ENCODE results near the gene RXRA. TPM values are rescaled to one million over a fixed set of nuclear protein-coding genes. Genes with fewer than 3 reads are reported as not detected.

The RXRA gene
- total RNA-seq, 4 donors from 2014 or later, result 53.5 to 61.5 (median 56.5) TPM

DNA sequence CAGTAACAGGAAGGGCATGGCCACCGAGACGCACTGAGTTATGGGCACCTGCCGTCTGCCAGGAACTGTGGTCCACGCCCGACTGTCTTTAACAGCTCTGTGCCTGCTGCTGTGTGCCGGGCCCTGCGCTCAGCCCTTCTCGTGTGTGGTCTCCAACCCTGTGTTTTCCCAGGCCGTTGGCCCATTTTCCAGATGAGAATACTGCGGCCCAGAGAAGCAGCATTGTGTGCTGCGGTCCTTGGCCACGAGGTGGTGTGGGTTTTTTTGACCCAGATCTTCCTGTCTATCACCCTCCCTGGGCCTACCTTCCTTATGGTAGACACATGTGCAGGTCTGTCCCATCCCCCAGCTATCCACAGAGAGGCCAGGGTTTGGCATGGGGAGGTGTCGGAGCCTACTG is 47.0 kb downstream of the RXRA start:
- Histone ChIP-seq H3K9me3 (no peaks in the 10 kb centered on the region), H3K4me1 (peaks cover 0 to 95% (median 89%) of the 10 kb centered on the region in 4 donors), H3K27me3 (no peaks in the 10 kb centered on the region), H3K36me3 (no peaks in the 10 kb centered on the region), H3K4me3 (no peak overlapping the region), H3K27ac (peak overlapping the region in 3 of 4 donors; percentile 72 to 96 (median 91))
- DNase-seq (ENCODE audit: low spot score in 2 of 2), result no peak
- WGBS, 2 donors, result 68 to 74% methylated on average over 13 of the region's 13 CpGs
- TF ChIP-seq EP300 (IDR thresholded peaks at IDR 0.05) (no peak), POLR2A (IDR thresholded peaks at IDR 0.05) (no peak)
- TF ChIP-seq, protein P1, sequence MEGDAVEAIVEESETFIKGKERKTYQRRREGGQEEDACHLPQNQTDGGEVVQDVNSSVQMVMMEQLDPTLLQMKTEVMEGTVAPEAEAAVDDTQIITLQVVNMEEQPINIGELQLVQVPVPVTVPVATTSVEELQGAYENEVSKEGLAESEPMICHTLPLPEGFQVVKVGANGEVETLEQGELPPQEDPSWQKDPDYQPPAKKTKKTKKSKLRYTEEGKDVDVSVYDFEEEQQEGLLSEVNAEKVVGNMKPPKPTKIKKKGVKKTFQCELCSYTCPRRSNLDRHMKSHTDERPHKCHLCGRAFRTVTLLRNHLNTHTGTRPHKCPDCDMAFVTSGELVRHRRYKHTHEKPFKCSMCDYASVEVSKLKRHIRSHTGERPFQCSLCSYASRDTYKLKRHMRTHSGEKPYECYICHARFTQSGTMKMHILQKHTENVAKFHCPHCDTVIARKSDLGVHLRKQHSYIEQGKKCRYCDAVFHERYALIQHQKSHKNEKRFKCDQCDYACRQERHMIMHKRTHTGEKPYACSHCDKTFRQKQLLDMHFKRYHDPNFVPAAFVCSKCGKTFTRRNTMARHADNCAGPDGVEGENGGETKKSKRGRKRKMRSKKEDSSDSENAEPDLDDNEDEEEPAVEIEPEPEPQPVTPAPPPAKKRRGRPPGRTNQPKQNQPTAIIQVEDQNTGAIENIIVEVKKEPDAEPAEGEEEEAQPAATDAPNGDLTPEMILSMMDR (IDR thresholded peaks at IDR 0.05), result no peak

DNA sequence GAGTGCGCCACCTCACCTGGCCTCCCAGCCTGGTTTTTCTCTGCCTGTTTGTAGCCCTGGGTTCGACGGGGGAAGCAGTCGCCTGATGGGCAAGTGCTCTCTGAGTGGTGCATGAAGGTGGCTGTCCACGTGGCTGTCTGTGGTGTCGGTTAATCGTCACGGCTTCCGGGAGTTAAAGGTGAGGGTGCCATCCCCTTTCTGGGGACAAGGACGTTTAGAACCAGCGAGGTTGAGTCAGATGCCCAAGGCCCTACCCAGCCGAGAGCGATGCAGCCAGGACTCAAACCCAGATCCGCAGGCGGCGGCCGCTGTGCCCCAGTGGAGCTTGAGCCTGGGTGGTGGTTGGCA is 47.7 kb downstream of the RXRA start:
- Histone ChIP-seq H3K9me3 (no peaks in the 10 kb centered on the region), H3K4me1 (peaks cover 0 to 97% (median 93%) of the 10 kb centered on the region in 4 donors), H3K27ac (peak overlapping the region; percentile 72 to 96 (median 90)), H3K4me3 (no peak overlapping the region), H3K36me3 (no peaks in the 10 kb centered on the region), H3K27me3 (no peaks in the 10 kb centered on the region)
- WGBS, 2 donors, result 86 to 88% methylated on average over 4 to 17 of the region's 17 CpGs
- no peak for DNase-seq (ENCODE audit: low spot score in 2 of 2)
- TF ChIP-seq EP300 (IDR thresholded peaks at IDR 0.05) (no peak), POLR2A (IDR thresholded peaks at IDR 0.05) (no peak)
- TF ChIP-seq, protein P1 (IDR thresholded peaks at IDR 0.05), result no peak

DNA sequence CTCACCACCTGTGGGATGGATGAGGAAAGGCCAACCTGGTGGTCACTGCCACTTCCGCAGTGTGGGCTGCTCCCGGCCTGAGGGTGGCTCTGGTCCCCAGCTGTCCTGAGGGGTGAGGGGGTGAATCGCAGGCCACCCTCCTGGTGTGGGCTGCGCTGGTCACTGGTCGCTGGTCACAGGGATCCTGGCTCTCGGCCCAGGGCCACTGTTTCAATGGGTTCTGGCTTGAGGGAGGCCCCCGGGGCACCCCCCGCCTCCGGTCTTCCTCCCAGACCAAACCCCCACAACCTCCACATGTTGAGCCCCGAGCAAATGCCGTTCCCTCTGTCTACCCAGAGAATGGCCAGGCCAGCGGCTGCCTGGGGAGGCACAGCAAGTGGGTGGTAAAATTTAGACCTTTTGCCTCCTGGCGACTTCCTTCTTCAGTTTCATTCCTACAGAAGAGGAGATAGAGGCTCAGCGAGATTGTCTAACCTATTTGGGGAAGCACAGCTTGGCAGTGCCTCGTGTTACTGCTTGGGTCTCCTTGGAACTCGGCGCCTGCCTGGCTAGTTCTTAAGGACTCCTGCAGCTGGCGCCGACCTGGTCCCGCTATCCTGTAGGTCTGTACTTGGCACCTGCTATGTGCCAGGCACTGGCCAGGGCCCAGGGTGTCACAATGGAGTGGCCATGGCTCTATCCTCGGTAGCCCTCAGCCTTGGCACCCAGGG is 48.2 kb downstream of the RXRA start:
- H3K36me3 ChIP-seq, result no peaks in the 10 kb centered on the region
- no peak overlapping the region for H3K4me3 ChIP-seq
- TF ChIP-seq, protein P1 (IDR thresholded peaks at IDR 0.05), result no peak
- no peak for TF ChIP-seq EP300 (IDR thresholded peaks at IDR 0.05)
- no peak for TF ChIP-seq POLR2A (IDR thresholded peaks at IDR 0.05)
- no peak for DNase-seq (ENCODE audit: low spot score in 2 of 2)
- WGBS, 2 donors, result 52 to 53% methylated on average over 18 to 21 of the region's 21 CpGs
- H3K27me3 ChIP-seq, result no peaks in the 10 kb centered on the region
- H3K9me3 ChIP-seq, result no peaks in the 10 kb centered on the region
- H3K27ac ChIP-seq, result peak overlapping the region; percentile 72 to 96 (median 90)
- peaks cover 0 to 100% (median 98%) of the 10 kb centered on the region in 4 donors for H3K4me1 ChIP-seq

DNA sequence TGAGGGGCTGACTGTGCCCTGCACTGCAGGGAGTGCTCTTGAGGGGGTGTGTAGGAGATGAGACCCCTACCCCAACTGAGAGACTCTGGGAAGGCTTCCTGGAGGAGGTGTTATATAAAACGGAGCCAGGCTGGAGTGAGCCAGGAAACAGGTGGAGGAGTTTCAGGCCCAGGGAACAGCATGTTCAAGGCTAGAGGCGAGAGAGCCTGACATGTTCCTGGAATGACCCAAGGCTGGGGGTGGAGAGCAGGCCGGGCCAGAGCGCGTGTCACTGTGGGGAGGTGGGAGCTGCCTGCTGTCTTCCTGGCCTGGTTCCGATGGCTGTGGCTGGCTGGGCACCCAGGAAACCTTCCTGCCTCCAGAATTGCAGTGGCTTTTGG is 48.7 kb downstream of the RXRA start:
- H3K27me3 ChIP-seq, result no peaks in the 10 kb centered on the region
- no peaks in the 10 kb centered on the region for H3K36me3 ChIP-seq
- H3K9me3 ChIP-seq, result no peaks in the 10 kb centered on the region
- H3K4me1 ChIP-seq, result peaks cover 0 to 100% (median 98%) of the 10 kb centered on the region in 4 donors
- DNase-seq (ENCODE audit: low spot score in 2 of 2), result peak in 1 of 2 donors; percentile 45
- peak overlapping the region in 2 of 4 donors; percentile 23 to 27 for H3K4me3 ChIP-seq
- peak overlapping the region; percentile 72 to 96 (median 90) for H3K27ac ChIP-seq
- TF ChIP-seq EP300 (IDR thresholded peaks at IDR 0.05) (peak in 1 of 2 donors; percentile 80), POLR2A (IDR thresholded peaks at IDR 0.05) (no peak)
- TF ChIP-seq, protein P1 (IDR thresholded peaks at IDR 0.05), result no peak
- 23 to 26% methylated on average over 6 of the region's 6 CpGs for WGBS, 2 donors

Measured in tibial nerve (tissue), 4 donors.